Activated T-cell treated with anti-CD3 and anti-CD28 coated beads, Interleukin-2, amount 50 U/mL, for 4 hours (primary cell): ENCODE results near the gene WDR1. TPM values are rescaled to one million over a fixed set of nuclear protein-coding genes. Genes with fewer than 3 reads are reported as not detected.

Source experiments
- ATAC-seq, 2 donors: fragments of 200-7000 bp; cut with Tn5 transposase; one replicate each; pipeline ENCODE4 v1.10.0; 2021
- DNase-seq: peaks from one replicate; pipeline ENCODE4 v3.0.0-alpha.2; 2020
- H3K27me3 Mint-ChIP-seq: one replicate; pipeline ENCODE4 v1.8.0; 2021; ENCODE audit warnings: low read depth, mixed read lengths
- H3K36me3 Mint-ChIP-seq: one replicate; pipeline ENCODE4 v1.8.0; 2022; ENCODE audit warnings: mixed read lengths; ENCODE audit not compliant: insufficient read depth
- H3K4me1 Mint-ChIP-seq: one replicate; pipeline ENCODE4 v1.8.0; 2021; ENCODE audit warnings: low read depth, mixed read lengths
- H3K4me3 Mint-ChIP-seq: one replicate; pipeline ENCODE4 v1.8.0; 2021; ENCODE audit warnings: mild to moderate bottlenecking, moderate library complexity, mixed read lengths
- H3K9me3 Mint-ChIP-seq: one replicate; pipeline ENCODE4 v1.8.0; 2021; ENCODE audit warnings: mixed read lengths
- total RNA-seq, 3 donors: library from RNA; stranded (reverse); gene quantifications; one replicate each; pipeline ENCODE4 v1.2.1, GENCODE V29; 2021

Gene WDR1
- total RNA-seq, 3 donors from 2014 or later, result 291 to 356 (median 334) TPM

GRCh38 chr4:10112658-10113284 is 3.8 kb downstream of the WDR1 start:
- DNase-seq (no peak), ATAC-seq (no peak)
- Mint-ChIP-seq H3K4me3 (no peak overlapping the region), H3K36me3 (peaks cover 52% of the 10 kb centered on the region), H3K4me1 (peaks cover 88% of the 10 kb centered on the region), H3K9me3 (no peaks in the 10 kb centered on the region), H3K27me3 (no peaks in the 10 kb centered on the region)

- peaks cover 54% of the 10 kb centered on the region for H3K36me3 Mint-ChIP-seq
- ATAC-seq (no peak), DNase-seq (no peak)
- peak overlapping the region; percentile 19 for H3K4me3 Mint-ChIP-seq
- H3K4me1 Mint-ChIP-seq, result peaks cover 94% of the 10 kb centered on the region
- H3K27me3 Mint-ChIP-seq, result no peaks in the 10 kb centered on the region
- H3K9me3 Mint-ChIP-seq, result no peaks in the 10 kb centered on the region
Measured at GRCh38 chr4:10111067-10111801, 5.4 kb downstream of the WDR1 start.

- ATAC-seq (no peak), DNase-seq (no peak)
- Mint-ChIP-seq H3K4me3 (peak overlapping the region; percentile 63), H3K27me3 (no peaks in the 10 kb centered on the region), H3K4me1 (peaks cover 100% of the 10 kb centered on the region), H3K36me3 (peaks cover 55% of the 10 kb centered on the region), H3K9me3 (no peaks in the 10 kb centered on the region)
Measured at GRCh38 chr4:10109995-10110670, 6.5 kb downstream of the WDR1 start.

GRCh38 chr4:10108818-10109783 is 7.5 kb downstream of the WDR1 start:
- ATAC-seq, result peak; percentile 41 to 52
- Mint-ChIP-seq H3K36me3 (peaks cover 54% of the 10 kb centered on the region), H3K27me3 (no peaks in the 10 kb centered on the region), H3K4me1 (peaks cover 100% of the 10 kb centered on the region), H3K9me3 (no peaks in the 10 kb centered on the region), H3K4me3 (peak overlapping the region; percentile 63)
- DNase-seq, result peak; percentile 53

GRCh38 chr4:10108391-10108790 is 8.2 kb downstream of the WDR1 start:
- Mint-ChIP-seq H3K4me3 (no peak overlapping the region), H3K4me1 (peaks cover 98% of the 10 kb centered on the region), H3K27me3 (no peaks in the 10 kb centered on the region), H3K9me3 (no peaks in the 10 kb centered on the region), H3K36me3 (peaks cover 50% of the 10 kb centered on the region)
- ATAC-seq (no peak), DNase-seq (no peak)

- Mint-ChIP-seq H3K27me3 (no peaks in the 10 kb centered on the region), H3K4me1 (peaks cover 98% of the 10 kb centered on the region), H3K4me3 (peak overlapping the region; percentile 33), H3K9me3 (no peaks in the 10 kb centered on the region), H3K36me3 (peaks cover 51% of the 10 kb centered on the region)
- DNase-seq, result no peak
- peak in 1 of 2 donors; percentile 12 for ATAC-seq
Measured at GRCh38 chr4:10107111-10108091, 9.2 kb downstream of the WDR1 start.

- Mint-ChIP-seq H3K9me3 (no peaks in the 10 kb centered on the region), H3K27me3 (no peaks in the 10 kb centered on the region), H3K4me1 (peaks cover 98% of the 10 kb centered on the region), H3K36me3 (peaks cover 55% of the 10 kb centered on the region), H3K4me3 (peak overlapping the region; percentile 64)
- ATAC-seq, result peak; percentile 91 to 93
- DNase-seq, result peak; percentile 74
Measured at GRCh38 chr4:10106421-10107039, 10.1 kb downstream of the WDR1 start.

GRCh38 chr4:10105920-10106319 is 10.7 kb downstream of the WDR1 start:
- peaks cover 52% of the 10 kb centered on the region for H3K36me3 Mint-ChIP-seq
- ATAC-seq (no peak), DNase-seq (no peak)
- H3K4me3 Mint-ChIP-seq, result peak overlapping the region; percentile 64
- peaks cover 98% of the 10 kb centered on the region for H3K4me1 Mint-ChIP-seq
- no peaks in the 10 kb centered on the region for H3K27me3 Mint-ChIP-seq
- H3K9me3 Mint-ChIP-seq, result no peaks in the 10 kb centered on the region

- peaks cover 55% of the 10 kb centered on the region for H3K36me3 Mint-ChIP-seq
- DNase-seq (no peak), ATAC-seq (no peak)
- H3K4me1 Mint-ChIP-seq, result peaks cover 98% of the 10 kb centered on the region
- peak overlapping the region; percentile 55 for H3K4me3 Mint-ChIP-seq
- H3K27me3 Mint-ChIP-seq, result no peaks in the 10 kb centered on the region
- H3K9me3 Mint-ChIP-seq, result no peaks in the 10 kb centered on the region
Measured at GRCh38 chr4:10105421-10105820, 11.2 kb downstream of the WDR1 start.

- Mint-ChIP-seq H3K9me3 (no peaks in the 10 kb centered on the region), H3K36me3 (peaks cover 56% of the 10 kb centered on the region), H3K4me3 (peak overlapping the region; percentile 55), H3K4me1 (peaks cover 98% of the 10 kb centered on the region), H3K27me3 (no peaks in the 10 kb centered on the region)
- DNase-seq (no peak), ATAC-seq (no peak)
Measured at GRCh38 chr4:10104991-10105276, 11.7 kb downstream of the WDR1 start.

GRCh38 chr4:10104211-10104990 is 12.2 kb downstream of the WDR1 start:
- ATAC-seq, result no peak
- Mint-ChIP-seq H3K4me1 (peaks cover 98% of the 10 kb centered on the region), H3K9me3 (no peaks in the 10 kb centered on the region), H3K27me3 (no peaks in the 10 kb centered on the region), H3K4me3 (peak overlapping the region; percentile 55), H3K36me3 (peaks cover 55% of the 10 kb centered on the region)
- no peak for DNase-seq
